H1 (cell line): ENCODE measurements around the gene KIAA1755. TPM values are rescaled to one million over a fixed set of nuclear protein-coding genes. Genes with fewer than 3 reads are reported as not detected.

Experiments used
- CTCF ChIA-PET: fragments of 300-600 bp; sonication (Branson Sonifier 250); formaldehyde crosslinking; loops from one replicate; lab custom pipeline; 2021; ENCODE audit not compliant: partially characterized antibody; lab: Charles Lee
- POLR2A ChIA-PET: fragments of 300-600 bp; sonication (Branson Sonifier 250); formaldehyde crosslinking; loops from one replicate; lab custom pipeline; 2021; ENCODE audit warnings: inconsistent platforms; ENCODE audit not compliant: partially characterized antibody; lab: Charles Lee
- DNase-seq, 2 experiments: peaks; one replicate each; pipeline versions ENCODE4 v3.0.0 to v3.0.0-alpha.2; 2010 to 2022; ENCODE audit warnings: low spot score in 2 of 2, low read depth in 1 of 2, mixed read lengths in 1 of 2
- FAIRE-seq: peaks from 2 replicates; lab custom pipeline; 2011; peaks lifted over from hg19 to GRCh38; lab: Jason Lieb, UNC
- H2AFZ ChIP-seq: 2 replicates; pipeline ENCODE4 v1.8.1; 2012; ENCODE audit warnings: low read length, inconsistent platforms
- H2AK5ac ChIP-seq: 2 replicates; pipeline ENCODE4 v1.6.1; 2013; ENCODE audit warnings: low read depth, low read length
- H2BK120ac ChIP-seq: replicated peaks from 2 replicates; pipeline ENCODE3; 2013; ENCODE audit warnings: low read depth, low read length, inconsistent platforms
- H2BK12ac ChIP-seq: 2 replicates; pipeline ENCODE4 v1.6.1; 2013; ENCODE audit warnings: low read depth, low read length
- H2BK15ac ChIP-seq: 2 replicates; pipeline ENCODE4 v1.6.1; 2013; ENCODE audit warnings: low read length
- H2BK20ac ChIP-seq: 2 replicates; pipeline ENCODE4 v1.6.1; 2013; ENCODE audit warnings: low read length
- H2BK5ac ChIP-seq: 2 replicates; pipeline ENCODE4 v1.6.1; 2013; ENCODE audit warnings: low read depth, low read length
- H3K14ac ChIP-seq: 2 replicates; pipeline ENCODE4 v1.6.1; 2013; ENCODE audit warnings: inconsistent platforms; ENCODE audit not compliant: insufficient read length
- H3K18ac ChIP-seq: 2 replicates; pipeline ENCODE4 v1.6.1; 2013; ENCODE audit warnings: low read length; ENCODE audit errors: extremely low read depth
- H3K23ac ChIP-seq: 2 replicates; pipeline ENCODE4 v1.6.1; 2013; ENCODE audit warnings: inconsistent platforms; ENCODE audit not compliant: insufficient read length
- H3K23me2 ChIP-seq: 2 replicates; pipeline ENCODE4 v1.6.1; 2013; ENCODE audit warnings: low read depth, low read length
- H3K27ac ChIP-seq: 2 replicates; pipeline ENCODE4 v1.6.1; 2011; ENCODE audit warnings: low read depth, low read length, inconsistent platforms
- H3K27me3 ChIP-seq, 4 experiments: replicated peaks in 1 of 4; 1 replicate in 1 of 4; 2 replicates in 3 of 4; pipeline versions ENCODE4 v1.6.1 to v1.8.1; 2011 to 2013; ENCODE audit warnings: low read length in 3 of 4, mild to moderate bottlenecking in 3 of 4, inconsistent platforms in 2 of 4, mixed read lengths in 2 of 4, moderate library complexity in 1 of 4; ENCODE audit not compliant: control insufficient read depth in 3 of 4, insufficient read depth in 3 of 4; ENCODE audit errors: extremely low read depth in 1 of 4
- H3K36me3 ChIP-seq, 4 experiments: 2 replicates each; pipeline versions ENCODE4 v1.6.1 to v1.8.1; 2011 to 2013; ENCODE audit warnings: mild to moderate bottlenecking in 4 of 4, low read length in 3 of 4, moderate library complexity in 2 of 4, control low read depth in 1 of 4, inconsistent platforms in 1 of 4; ENCODE audit not compliant: insufficient read depth in 4 of 4, control insufficient read depth in 2 of 4
- H3K4ac ChIP-seq: replicated peaks from 2 replicates; pipeline ENCODE3; 2013; ENCODE audit warnings: low read length, low read depth, mixed read lengths, inconsistent platforms; ENCODE audit not compliant: insufficient read length
- H3K4me1 ChIP-seq, 4 experiments: replicated peaks in 1 of 4; 1 replicate in 1 of 4; 2 replicates in 3 of 4; pipeline versions ENCODE4 v1.6.1 to v1.8.1; 2011 to 2013; ENCODE audit warnings: low read length in 3 of 4, inconsistent platforms in 2 of 4, mixed read lengths in 1 of 4; ENCODE audit not compliant: insufficient read depth in 4 of 4, control insufficient read depth in 3 of 4
- H3K4me2 ChIP-seq, 2 experiments: 2 replicates each; pipeline versions ENCODE4 v1.6.1 to v1.8.1; 2011 to 2013; ENCODE audit warnings: low read depth in 2 of 2, low read length in 2 of 2, control low read depth in 1 of 2, inconsistent platforms in 1 of 2, mild to moderate bottlenecking in 1 of 2; ENCODE audit not compliant: insufficient read depth in 1 of 2
- H3K4me3 ChIP-seq, 4 experiments: fragments of 200-600, 300-600 bp in 1 of 4; sonication (generic), shearing (Covaris generic), sonication (Bioruptor Twin) in 1 of 4; 2 replicates each; pipeline versions ENCODE4 v1.5.1 to v1.8.1; 2011 to 2016; ENCODE audit warnings: low read length in 4 of 4, low read depth in 3 of 4, control low read depth in 2 of 4, inconsistent platforms in 2 of 4, mild to moderate bottlenecking in 2 of 4, mixed read lengths in 1 of 4, moderate library complexity in 1 of 4; ENCODE audit not compliant: insufficient read depth in 2 of 4; ENCODE audit errors: extremely low read depth in 1 of 4
- H3K56ac ChIP-seq: replicated peaks from 2 replicates; pipeline ENCODE3; 2013; ENCODE audit warnings: low read depth, mild to moderate bottlenecking, mixed read lengths, low read length, inconsistent platforms; ENCODE audit not compliant: insufficient read length
- H3K79me1 ChIP-seq: 2 replicates; pipeline ENCODE4 v1.6.1; 2013; ENCODE audit warnings: low read depth, low read length, control low read depth
- H3K79me2 ChIP-seq, 2 experiments: 2 replicates each; pipeline versions ENCODE4 v1.6.1 to v1.8.1; 2012 to 2013; ENCODE audit warnings: low read length in 2 of 2, mild to moderate bottlenecking in 2 of 2, inconsistent platforms in 1 of 2; ENCODE audit not compliant: insufficient read depth in 2 of 2, control insufficient read depth in 1 of 2
- H3K9ac ChIP-seq, 4 experiments: replicated peaks in 1 of 4; 1 replicate in 1 of 4; 2 replicates in 3 of 4; pipeline versions ENCODE4 v1.6.1 to v1.8.1; 2011 to 2013; ENCODE audit warnings: low read depth in 3 of 4, low read length in 3 of 4, control low read depth in 2 of 4, mild to moderate bottlenecking in 2 of 4, moderate library complexity in 2 of 4, inconsistent platforms in 1 of 4; ENCODE audit errors: extremely low read depth in 1 of 4
- H3K9me3 ChIP-seq, 2 experiments: 2 replicates each; pipeline versions ENCODE4 v1.6.1 to v1.8.1; 2012 to 2013; ENCODE audit warnings: mild to moderate bottlenecking in 2 of 2, moderate library complexity in 2 of 2, control low read depth in 1 of 2, inconsistent platforms in 1 of 2, low read depth in 1 of 2, low read length in 1 of 2, mixed read lengths in 1 of 2; ENCODE audit not compliant: insufficient read depth in 2 of 2
- H4K20me1 ChIP-seq, 2 experiments: replicated peaks in 1 of 2; 2 replicates each; pipeline versions ENCODE3 to v1.8.1; 2011 to 2013; ENCODE audit warnings: inconsistent platforms in 2 of 2, low read length in 2 of 2, mild to moderate bottlenecking in 1 of 2; ENCODE audit not compliant: insufficient read depth in 2 of 2, control insufficient read depth in 1 of 2
- H4K5ac ChIP-seq: 2 replicates; pipeline ENCODE4 v1.6.1; 2013; ENCODE audit warnings: low read length, low read depth, mixed read lengths, inconsistent platforms; ENCODE audit not compliant: insufficient read length
- H4K8ac ChIP-seq: 2 replicates; pipeline ENCODE4 v1.8.0; 2013; ENCODE audit warnings: mild to moderate bottlenecking, moderate library complexity, low read length, inconsistent platforms; ENCODE audit not compliant: insufficient read depth; ENCODE audit errors: extremely low read depth
- H4K91ac ChIP-seq: replicated peaks from 2 replicates; pipeline ENCODE3; 2013; ENCODE audit warnings: low read length, mixed read lengths, inconsistent platforms; ENCODE audit not compliant: insufficient read length
- RAD21 ChIP-seq, 2 experiments: IDR thresholded peaks in 1 of 2; conservative IDR thresholded peaks in 1 of 2; 2 replicates each; pipeline ENCODE4 v1.6.1; 2011; ENCODE audit warnings: low read depth in 2 of 2, low read length in 2 of 2, improper control_type of control experiment in 1 of 2, inconsistent platforms in 1 of 2, mild to moderate bottlenecking in 1 of 2, moderate library complexity in 1 of 2
- SUZ12 ChIP-seq: fragments of 200-600 bp; sonication (generic); IDR thresholded peaks from 2 replicates; pipeline ENCODE4 v1.6.1; 2012; ENCODE audit warnings: mild to moderate bottlenecking, inconsistent platforms, low read length, moderate library complexity, mixed read lengths
- WGBS, 2 experiments: shearing (Covaris generic) in 1 of 2; methylation state at CpG; one replicate each; pipeline versions ENCODE4 v1.1.6 to v1.1.7; 2013 to 2015; ENCODE audit warnings: low lambda C conversion rate in 2 of 2, mixed read lengths in 2 of 2, inconsistent platforms in 1 of 2, low coverage in 1 of 2, missing lambda C conversion rate in 1 of 2; ENCODE audit not compliant: insufficient replicate concordance in 2 of 2, insufficient coverage in 1 of 2, insufficient read length in 1 of 2; ENCODE audit errors: extremely low coverage in 1 of 2, missing lambda C conversion rate in 1 of 2; 5-methylcytosine and 5-hydroxymethylcytosine counted together
- polyA plus RNA-seq, 7 experiments: library from polyadenylated mRNA; depleted of rRNA in 3 of 7; stranded (reverse) in 5 of 7; unstranded in 2 of 7; fragments of >200 nt in 5 of 7; fragments of 200-250 nt in 2 of 7; gene quantifications; 1 replicate in 5 of 7; 2 replicates in 1 of 7; 4 replicates in 1 of 7; pipeline versions ENCODE4 v1.2.1 to v1.2.3, GENCODE V29; 2011 to 2013; ENCODE audit warnings: missing spikeins in 2 of 7, mixed read lengths in 2 of 7
- total RNA-seq: library from RNA; stranded (reverse); fragmentation: NEBNext Ultra II Directional; extraction: Animal tissue kit (Norgen Biotek cat#: 25700); gene quantifications from 2 replicates; pipeline ENCODE4 v1.2.1, GENCODE V29; 2021
- TF ChIP-seq, protein P1 (sequence below), 3 experiments: IDR thresholded peaks; 1 replicate in 2 of 3; 2 replicates in 1 of 3; pipeline versions ENCODE4 v1.5.1 to v1.6.1; 2011; ENCODE audit warnings: low read length in 3 of 3, mild to moderate bottlenecking in 3 of 3, inconsistent platforms in 2 of 3, low read depth in 1 of 3, moderate library complexity in 1 of 3; ENCODE audit not compliant: insufficient read depth in 1 of 3; ENCODE audit errors: control extremely low read depth in 1 of 3

Gene KIAA1755
- total and polyA plus RNA-seq, 2 of the 8 experiments (the other 6 are each of a cell fraction or from before 2014, with no cell fraction given): 0.23 TPM; not detected in 1

- Histone ChIP-seq H2AFZ (no peak overlapping the region), H3K14ac (no peak overlapping the region)
- 80% methylated on average over 6 of the region's 6 CpGs; no CpG with 5 or more reads in 1 of the 2 experiments for WGBS, 2 experiments
- TF ChIP-seq, protein P1, sequence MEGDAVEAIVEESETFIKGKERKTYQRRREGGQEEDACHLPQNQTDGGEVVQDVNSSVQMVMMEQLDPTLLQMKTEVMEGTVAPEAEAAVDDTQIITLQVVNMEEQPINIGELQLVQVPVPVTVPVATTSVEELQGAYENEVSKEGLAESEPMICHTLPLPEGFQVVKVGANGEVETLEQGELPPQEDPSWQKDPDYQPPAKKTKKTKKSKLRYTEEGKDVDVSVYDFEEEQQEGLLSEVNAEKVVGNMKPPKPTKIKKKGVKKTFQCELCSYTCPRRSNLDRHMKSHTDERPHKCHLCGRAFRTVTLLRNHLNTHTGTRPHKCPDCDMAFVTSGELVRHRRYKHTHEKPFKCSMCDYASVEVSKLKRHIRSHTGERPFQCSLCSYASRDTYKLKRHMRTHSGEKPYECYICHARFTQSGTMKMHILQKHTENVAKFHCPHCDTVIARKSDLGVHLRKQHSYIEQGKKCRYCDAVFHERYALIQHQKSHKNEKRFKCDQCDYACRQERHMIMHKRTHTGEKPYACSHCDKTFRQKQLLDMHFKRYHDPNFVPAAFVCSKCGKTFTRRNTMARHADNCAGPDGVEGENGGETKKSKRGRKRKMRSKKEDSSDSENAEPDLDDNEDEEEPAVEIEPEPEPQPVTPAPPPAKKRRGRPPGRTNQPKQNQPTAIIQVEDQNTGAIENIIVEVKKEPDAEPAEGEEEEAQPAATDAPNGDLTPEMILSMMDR (IDR thresholded peaks at IDR 0.05; ENCODE audit: control extremely low read depth in 1 of 3, insufficient read depth in 1 of 3, low read depth in 1 of 3, low read length in 3 of 3): peak; percentile 50 to 54 (median 51)
- TF ChIP-seq RAD21 (IDR thresholded peaks at IDR 0.05 in 1 of 2, conservative IDR thresholded peaks at IDR 0.05 in 1 of 2; ENCODE audit: low read depth in 2 of 2, low read length in 2 of 2) (peak; percentile 43 to 57), SUZ12 (no peak)
- TF ChIP-seq, all 59 proteins: peak for 2
- H3K4me2 ChIP-seq: no peak overlapping the region
- H2BK15ac ChIP-seq: no peak overlapping the region
- H3K23me2 ChIP-seq: no peaks in the 10 kb centered on the region
- H3K27me3 ChIP-seq: no peaks in the 10 kb centered on the region
- ChIA-PET CTCF (interaction anchor here (0.7 to 6.8 kb wide), 18 partner anchors 9 to 185 kb away, joined by 3 to 58 read pairs (median 3); no protein-coding TSS in a partner anchor), POLR2A (no interaction called here)
- no peaks in the 10 kb centered on the region for H3K9me3 ChIP-seq
- no peaks in the 10 kb centered on the region for H3K36me3 ChIP-seq
- no peak overlapping the region for H3K27ac ChIP-seq
- no peak overlapping the region for H2AK5ac ChIP-seq
- no peaks in the 10 kb centered on the region for H3K79me1 ChIP-seq
- no peaks in the 10 kb centered on the region for H3K79me2 ChIP-seq
- H3K9ac ChIP-seq: no peak overlapping the region
- DNase-seq: peak in 1 of 2 experiments; percentile 53
- H4K8ac ChIP-seq: no peak overlapping the region
- H3K4me3 ChIP-seq: no peak overlapping the region
- no peak overlapping the region for H4K91ac ChIP-seq
- FAIRE-seq: peak; percentile 13
- H2BK120ac ChIP-seq: no peak overlapping the region
- no peaks in the 10 kb centered on the region for H4K20me1 ChIP-seq
- H3K18ac ChIP-seq: no peak overlapping the region
- no peak overlapping the region for H2BK12ac ChIP-seq
- no peak overlapping the region for H3K23ac ChIP-seq
- no peak overlapping the region for H3K56ac ChIP-seq
- H4K5ac ChIP-seq: no peak overlapping the region
- H2BK5ac ChIP-seq: no peak overlapping the region
- H3K4me1 ChIP-seq: no peaks in the 10 kb centered on the region
- H3K4ac ChIP-seq: no peak overlapping the region
- no peak overlapping the region for H2BK20ac ChIP-seq
These were observed 30.9 kb downstream of the KIAA1755 start for GRCh38 chr20:38229376-38230252.
